Smooth muscle cell (in vitro differentiated cells): ENCODE measurements around the gene VAC14. TPM values are rescaled to one million over a fixed set of nuclear protein-coding genes. Genes with fewer than 3 reads are reported as not detected.
"Not testable (repeated sequence)": the region's sequence is repeated elsewhere in the genome, so short reads cannot be mapped to it uniquely, and the experiment has no call there.

Source experiments
- DNase-seq: peaks from one replicate; lab custom pipeline; 2025; ENCODE audit not compliant: unreplicated experiment; lab: John Stamatoyannopoulos, UW
- H2AFZ ChIP-seq: fragments of 200-600 bp; sonication (generic); 2 replicates; pipeline ENCODE4 v1.6.0; 2016; ENCODE audit warnings: antibody characterized with exemption, low read depth, mild to moderate bottlenecking
- H3F3A ChIP-seq: fragments of 200-600 bp; sonication (generic); 2 replicates; pipeline ENCODE4 v1.6.0; 2017; ENCODE audit warnings: antibody characterized with exemption, low read depth
- H3K27ac ChIP-seq: fragments of 200-600 bp; sonication (generic); 2 replicates; pipeline ENCODE4 v1.5.1; 2016; ENCODE audit warnings: low read depth, mild to moderate bottlenecking
- H3K27me3 ChIP-seq: fragments of 200-600 bp; sonication (generic); 2 replicates; pipeline ENCODE4 v1.6.1; 2016; ENCODE audit warnings: low read depth, mild to moderate bottlenecking
- H3K36me3 ChIP-seq: fragments of 200-600 bp; sonication (generic); 2 replicates; pipeline ENCODE4 v1.5.1; 2016; ENCODE audit warnings: low read depth
- H3K4me1 ChIP-seq: fragments of 200-600 bp; sonication (generic); 2 replicates; pipeline ENCODE4 v1.5.1; 2016; ENCODE audit warnings: low read depth
- H3K4me2 ChIP-seq: fragments of 200-600 bp; sonication (generic); 2 replicates; pipeline ENCODE4 v1.6.0; 2016; ENCODE audit warnings: mild to moderate bottlenecking
- H3K4me3 ChIP-seq: fragments of 200-600 bp; sonication (generic); 2 replicates; pipeline ENCODE4 v1.5.1; 2016; ENCODE audit warnings: mild to moderate bottlenecking
- H3K79me2 ChIP-seq: fragments of 200-600 bp; sonication (generic); 2 replicates; pipeline ENCODE4 v1.6.0; 2016; ENCODE audit warnings: low read depth, mild to moderate bottlenecking
- H3K9ac ChIP-seq: fragments of 200-600 bp; sonication (generic); 2 replicates; pipeline ENCODE4 v1.6.0; 2016; ENCODE audit warnings: low read depth
- H3K9me3 ChIP-seq: fragments of 200-600 bp; sonication (generic); replicated peaks from 2 replicates; pipeline ENCODE4 v1.5.1; 2016; ENCODE audit warnings: low read depth
- H4K20me1 ChIP-seq: fragments of 200-600 bp; sonication (generic); 2 replicates; pipeline ENCODE4 v1.6.0; 2016; ENCODE audit warnings: low read depth
- WGBS: methylation state at CpG from one replicate; pipeline ENCODE4 v1.1.7; 2016; ENCODE audit warnings: low lambda C conversion rate; 5-methylcytosine and 5-hydroxymethylcytosine counted together
- polyA plus RNA-seq: library from polyadenylated mRNA; unstranded; fragments of >200 nt; fragmentation: Nextera tagmentation; extraction: Ambion mirVana; gene quantifications from 2 replicates; pipeline ENCODE4 v1.2.1, GENCODE V29; 2016
- total RNA-seq: library from RNA; depleted of rRNA; stranded (reverse); fragments of >200 nt; gene quantifications from 2 replicates; pipeline ENCODE4 v1.2.3, GENCODE V29; 2014
- TF ChIP-seq, protein P1 (sequence below): fragments of 200-600 bp; sonication (generic); IDR thresholded peaks from 2 replicates; pipeline ENCODE4 v1.5.1; 2017; ENCODE audit warnings: borderline replicate concordance, mild to moderate bottlenecking, antibody characterized with exemption; ENCODE audit not compliant: insufficient read depth, poor library complexity, severe bottlenecking

VAC14 gene
- total and polyA plus RNA-seq, 2 experiments from 2014 or later, result 27.9 to 52.3 TPM

GRCh38 chr16:70746040-70746707 lies 54.8 kb downstream of the VAC14 start:
- TF ChIP-seq, protein P1, sequence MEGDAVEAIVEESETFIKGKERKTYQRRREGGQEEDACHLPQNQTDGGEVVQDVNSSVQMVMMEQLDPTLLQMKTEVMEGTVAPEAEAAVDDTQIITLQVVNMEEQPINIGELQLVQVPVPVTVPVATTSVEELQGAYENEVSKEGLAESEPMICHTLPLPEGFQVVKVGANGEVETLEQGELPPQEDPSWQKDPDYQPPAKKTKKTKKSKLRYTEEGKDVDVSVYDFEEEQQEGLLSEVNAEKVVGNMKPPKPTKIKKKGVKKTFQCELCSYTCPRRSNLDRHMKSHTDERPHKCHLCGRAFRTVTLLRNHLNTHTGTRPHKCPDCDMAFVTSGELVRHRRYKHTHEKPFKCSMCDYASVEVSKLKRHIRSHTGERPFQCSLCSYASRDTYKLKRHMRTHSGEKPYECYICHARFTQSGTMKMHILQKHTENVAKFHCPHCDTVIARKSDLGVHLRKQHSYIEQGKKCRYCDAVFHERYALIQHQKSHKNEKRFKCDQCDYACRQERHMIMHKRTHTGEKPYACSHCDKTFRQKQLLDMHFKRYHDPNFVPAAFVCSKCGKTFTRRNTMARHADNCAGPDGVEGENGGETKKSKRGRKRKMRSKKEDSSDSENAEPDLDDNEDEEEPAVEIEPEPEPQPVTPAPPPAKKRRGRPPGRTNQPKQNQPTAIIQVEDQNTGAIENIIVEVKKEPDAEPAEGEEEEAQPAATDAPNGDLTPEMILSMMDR, result no peak
- Histone ChIP-seq H3K36me3 (no peaks in the 10 kb centered on the region), H3K4me3 (no peak overlapping the region), H3K79me2 (no peaks in the 10 kb centered on the region), H3F3A (no peaks in the 10 kb centered on the region), H3K4me1 (no peaks in the 10 kb centered on the region), H2AFZ (no peak overlapping the region), H4K20me1 (no peaks in the 10 kb centered on the region), H3K4me2 (no peak overlapping the region), H3K27ac (peak overlapping the region; percentile 85), H3K9ac (peak overlapping the region; percentile 21), H3K9me3 (no peaks in the 10 kb centered on the region), H3K27me3 (no peaks in the 10 kb centered on the region)
- DNase-seq, result peak; percentile 55
- WGBS, result 49% methylated on average over 12 of the region's 12 CpGs

GRCh38 chr16:70745536-70746025 lies 55.4 kb downstream of the VAC14 start:
- TF ChIP-seq, protein P1, result no peak
- H3K4me1 ChIP-seq, result no peaks in the 10 kb centered on the region
- peak overlapping the region; percentile 85 for H3K27ac ChIP-seq
- no peak overlapping the region for H2AFZ ChIP-seq
- H3F3A ChIP-seq, result no peaks in the 10 kb centered on the region
- H3K4me3 ChIP-seq, result no peak overlapping the region
- no peaks in the 10 kb centered on the region for H3K27me3 ChIP-seq
- no peaks in the 10 kb centered on the region for H3K79me2 ChIP-seq
- no peak overlapping the region for H3K4me2 ChIP-seq
- no peaks in the 10 kb centered on the region for H3K36me3 ChIP-seq
- DNase-seq, result no peak
- H3K9ac ChIP-seq, result no peak overlapping the region
- 84% methylated on average over 6 of the region's 6 CpGs for WGBS
- H4K20me1 ChIP-seq, result no peaks in the 10 kb centered on the region
- H3K9me3 ChIP-seq, result no peaks in the 10 kb centered on the region

- Histone ChIP-seq H3K4me2 (no peak overlapping the region), H3K4me1 (no peaks in the 10 kb centered on the region), H3K27me3 (no peaks in the 10 kb centered on the region), H3F3A (peaks cover 6% of the 10 kb centered on the region), H3K9ac (no peak overlapping the region), H3K9me3 (no peaks in the 10 kb centered on the region), H2AFZ (no peak overlapping the region), H3K36me3 (no peaks in the 10 kb centered on the region), H3K27ac (no peak overlapping the region), H4K20me1 (no peaks in the 10 kb centered on the region), H3K79me2 (no peaks in the 10 kb centered on the region), H3K4me3 (no peak overlapping the region)
- TF ChIP-seq, protein P1, result no peak
- WGBS, result 99% methylated on average over 9 of the region's 9 CpGs
- DNase-seq, result no peak
Measured at GRCh38 chr16:70744366-70744765, 56.6 kb downstream of the VAC14 start.

- no peak overlapping the region for H3K4me3 ChIP-seq
- DNase-seq, result no peak
- H3F3A ChIP-seq, result peaks cover 6% of the 10 kb centered on the region
- no peaks in the 10 kb centered on the region for H4K20me1 ChIP-seq
- no peak overlapping the region for H3K27ac ChIP-seq
- no peak overlapping the region for H3K4me2 ChIP-seq
- no peaks in the 10 kb centered on the region for H3K4me1 ChIP-seq
- WGBS, result 98% methylated on average over 10 of the region's 10 CpGs
- TF ChIP-seq, protein P1, result no peak
- no peak overlapping the region for H3K9ac ChIP-seq
- no peaks in the 10 kb centered on the region for H3K9me3 ChIP-seq
- no peaks in the 10 kb centered on the region for H3K79me2 ChIP-seq
- H2AFZ ChIP-seq, result no peak overlapping the region
- no peaks in the 10 kb centered on the region for H3K36me3 ChIP-seq
- H3K27me3 ChIP-seq, result no peaks in the 10 kb centered on the region
Measured at GRCh38 chr16:70743791-70744190, 57.2 kb downstream of the VAC14 start.

DNA sequence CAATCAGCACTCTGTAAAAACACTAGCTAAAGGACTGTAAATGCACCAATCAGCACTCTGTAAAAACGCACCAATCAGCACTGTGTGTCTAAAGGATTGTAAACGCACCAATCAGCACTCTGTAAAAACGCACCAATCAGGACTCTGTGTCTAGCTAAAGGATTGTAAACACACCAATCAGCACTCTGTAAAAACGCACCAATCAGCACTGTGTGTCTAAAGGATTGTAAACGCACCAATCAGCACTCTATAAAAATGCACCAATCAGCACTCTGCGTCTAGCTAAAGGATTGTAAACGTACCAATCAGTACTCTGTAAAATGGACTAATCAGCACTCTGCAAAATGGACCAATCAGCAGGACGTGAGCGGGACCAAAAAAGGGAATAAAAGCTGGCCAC lies 58.0 kb downstream of the VAC14 start:
- H3K4me3 ChIP-seq, H2AFZ ChIP-seq, DNase-seq, H3K36me3 ChIP-seq, H3K4me2 ChIP-seq, H3K4me1 ChIP-seq, H3K79me2 ChIP-seq, H4K20me1 ChIP-seq, H3F3A ChIP-seq, H3K9ac ChIP-seq, H3K9me3 ChIP-seq, H3K27me3 ChIP-seq, H3K27ac ChIP-seq: not testable (repeated sequence)
- over 99% methylated on average over 9 of the region's 9 CpGs for WGBS
